Ascending aorta (tissue), 2 donors: ENCODE data around the gene LITAF. TPM values are rescaled to one million over a fixed set of nuclear protein-coding genes. Genes with fewer than 3 reads are reported as not detected.
"Not testable (repeated sequence)": the region's sequence is repeated elsewhere in the genome, so short reads cannot be mapped to it uniquely, and the experiment has no call there.

ENCODE experiments used
- DNase-seq, 2 donors: peaks; one replicate each; pipeline ENCODE4 v3.0.0-alpha.2; 2019; ENCODE audit warnings: low spot score in 2 of 2
- H3K27ac ChIP-seq, 2 donors: fragments of 200-600 bp; sonication (generic); one replicate each; pipeline ENCODE4 v1.5.1; 2016 to 2017; ENCODE audit warnings: mild to moderate bottlenecking in 1 of 2
- H3K27me3 ChIP-seq: fragments of 200-600 bp; sonication (generic); one replicate; pipeline ENCODE4 v1.5.1; 2017
- H3K36me3 ChIP-seq, 2 donors: fragments of 200-600 bp; sonication (generic); one replicate each; pipeline ENCODE4 v1.5.1; 2016
- H3K4me1 ChIP-seq, 2 donors: fragments of 200-600 bp; sonication (generic); one replicate each; pipeline ENCODE4 v1.5.1; 2016 to 2017; ENCODE audit warnings: mild to moderate bottlenecking in 1 of 2
- H3K4me3 ChIP-seq, 2 donors: fragments of 200-600 bp; sonication (generic); one replicate each; pipeline ENCODE4 v1.5.1; 2016 to 2017; ENCODE audit warnings: mild to moderate bottlenecking in 1 of 2
- H3K9me3 ChIP-seq, 2 donors: fragments of 200-600 bp; sonication (generic); one replicate each; pipeline ENCODE4 v1.5.1; 2016
- CTCF ChIP-seq, 3 experiments: fragments of 200-600 bp in 2 of 3; fragments of 450-650 bp in 1 of 3; sonication (generic) in 2 of 3; IDR thresholded peaks; one replicate each; pipeline ENCODE4 v1.5.1; 2016 to 2019; ENCODE audit warnings: antibody characterized with exemption in 3 of 3, mild to moderate bottlenecking in 1 of 3, moderate library complexity in 1 of 3
- intact Hi-C: fragments of 100-400 bp; cut with DNase I; formaldehyde crosslinking; loops from one replicate; pipeline ENCODE4 v1.15.1; 2023
- total RNA-seq: library from RNA; depleted of rRNA; stranded (reverse); fragments of >200 nt; gene quantifications from one replicate; pipeline ENCODE4 v1.1.0, GENCODE V29; 2016

LITAF gene
- total RNA-seq, 1 donor from 2014 or later = 40.7 TPM

- TF ChIP-seq CTCF (IDR thresholded peaks at IDR 0.05) = no peak
- no peak overlapping the region for H3K27ac ChIP-seq
- DNase-seq = no peak
- intact Hi-C loops = no loop called here
- no peaks in the 10 kb centered on the region for H3K9me3 ChIP-seq
- H3K36me3 ChIP-seq = no peaks in the 10 kb centered on the region
- H3K27me3 ChIP-seq = no peaks in the 10 kb centered on the region
- no peak overlapping the region for H3K4me3 ChIP-seq
- peaks cover 0 to 5% of the 10 kb centered on the region in 2 donors for H3K4me1 ChIP-seq
These were observed 79.4 kb downstream of the LITAF start for GRCh38 chr16:11507350-11507749.

GRCh38 chr16:11506741-11507305 lies 79.9 kb downstream of the LITAF start:
- Histone ChIP-seq H3K27me3 (no peaks in the 10 kb centered on the region), H3K9me3 (no peaks in the 10 kb centered on the region), H3K4me3 (no peak overlapping the region), H3K27ac (no peak overlapping the region), H3K4me1 (peaks cover 0 to 5% of the 10 kb centered on the region in 2 donors), H3K36me3 (no peaks in the 10 kb centered on the region)
- no peak for DNase-seq
- intact Hi-C loops = no loop called here
- peak in 1 of 3 experiments; percentile 8 for TF ChIP-seq CTCF (IDR thresholded peaks at IDR 0.05)

DNA sequence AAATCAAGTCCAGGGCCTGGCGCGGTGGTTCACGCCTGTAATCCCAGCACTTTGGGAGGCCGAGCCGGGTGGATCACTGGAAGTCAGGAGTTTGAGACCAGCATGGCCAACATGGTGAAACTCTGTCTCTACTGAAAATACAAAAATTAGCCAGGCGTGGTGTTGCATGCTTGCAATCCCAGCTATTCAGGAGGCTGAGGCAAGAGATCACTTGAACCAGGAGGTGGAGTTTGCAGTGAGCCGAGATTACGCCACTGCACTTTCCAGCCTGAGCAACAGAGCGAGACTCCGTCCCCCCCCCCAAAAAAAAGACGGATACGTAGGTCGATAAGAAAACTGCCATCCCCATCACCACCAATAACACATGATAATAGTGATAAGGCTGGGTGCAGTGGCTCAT lies 82.5 kb downstream of the LITAF start:
- intact Hi-C loops = not testable (repeated sequence)

DNA sequence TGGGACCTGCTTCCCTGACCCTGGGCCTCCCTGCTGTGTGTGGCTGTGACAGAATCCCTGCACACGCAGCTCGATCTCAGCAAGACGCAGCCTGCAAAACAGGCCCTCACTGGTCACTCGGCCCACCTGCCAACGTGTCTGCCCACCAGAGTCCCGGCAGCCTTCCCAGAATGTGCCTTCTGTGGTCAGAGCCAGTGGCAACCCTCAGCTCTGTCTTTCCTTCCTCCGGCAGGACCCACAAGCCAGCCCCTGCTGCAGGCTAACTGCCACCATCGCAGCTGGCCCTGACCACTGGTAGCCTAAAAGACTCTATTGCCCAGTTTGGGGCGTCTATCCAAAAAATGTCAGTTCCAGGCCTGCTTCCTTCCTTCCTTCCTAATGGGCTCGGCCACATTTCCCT lies 83.2 kb downstream of the LITAF start:
- H3K4me1 ChIP-seq = peaks cover 9 to 14% of the 10 kb centered on the region in 2 donors
- no peaks in the 10 kb centered on the region for H3K9me3 ChIP-seq
- no peak overlapping the region for H3K4me3 ChIP-seq
- H3K27me3 ChIP-seq = no peaks in the 10 kb centered on the region
- H3K27ac ChIP-seq = peak overlapping the region in 1 of 2 donors; percentile 46
- H3K36me3 ChIP-seq = no peaks in the 10 kb centered on the region
- intact Hi-C loops = no loop called here
- DNase-seq = no peak
- no peak for TF ChIP-seq CTCF (IDR thresholded peaks at IDR 0.05)

More for the DNA sequence above, 82.5 kb downstream of the LITAF start:
- H3K4me1 ChIP-seq = peaks cover 6 to 10% of the 10 kb centered on the region in 2 donors
- H3K9me3 ChIP-seq, DNase-seq, H3K27me3 ChIP-seq, H3K4me3 ChIP-seq, H3K36me3 ChIP-seq, H3K27ac ChIP-seq: not testable (repeated sequence)

GRCh38 chr16:11502239-11502638 lies 84.5 kb downstream of the LITAF start:
- no peak for TF ChIP-seq CTCF (IDR thresholded peaks at IDR 0.05)
- Histone ChIP-seq H3K4me1 (peaks cover 10 to 16% of the 10 kb centered on the region in 2 donors), H3K27ac (peak overlapping the region in 1 of 2 donors; percentile 87), H3K9me3 (no peaks in the 10 kb centered on the region), H3K27me3 (no peaks in the 10 kb centered on the region), H3K36me3 (no peaks in the 10 kb centered on the region), H3K4me3 (no peak overlapping the region)
- intact Hi-C loops = no loop called here
- no peak for DNase-seq

DNA sequence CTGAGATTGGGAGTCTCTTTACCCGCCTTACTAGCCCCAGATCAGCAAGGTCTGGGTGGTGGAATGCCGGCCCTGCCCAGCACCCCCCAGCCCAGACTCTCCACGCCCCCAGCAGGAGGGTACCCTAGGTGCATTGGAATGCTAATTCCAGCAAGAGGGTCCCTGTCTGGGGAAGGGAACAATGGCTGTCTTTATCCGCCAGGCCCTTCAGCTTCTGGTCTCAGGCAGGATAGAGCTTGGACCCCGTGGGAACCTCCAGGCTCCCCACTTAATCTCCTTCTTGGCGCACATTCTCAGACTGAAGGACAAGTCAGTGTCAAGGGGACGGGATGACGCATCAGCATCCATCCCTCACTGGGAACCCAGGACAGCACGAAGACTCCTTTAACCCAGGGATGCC lies 85.1 kb downstream of the LITAF start:
- no peak for TF ChIP-seq CTCF (IDR thresholded peaks at IDR 0.05)
- peak overlapping the region in 1 of 2 donors; percentile 87 for H3K27ac ChIP-seq
- H3K9me3 ChIP-seq = no peaks in the 10 kb centered on the region
- peaks cover 15 to 21% of the 10 kb centered on the region in 2 donors for H3K4me1 ChIP-seq
- no peaks in the 10 kb centered on the region for H3K36me3 ChIP-seq
- no peaks in the 10 kb centered on the region for H3K27me3 ChIP-seq
- H3K4me3 ChIP-seq = no peak overlapping the region
- DNase-seq = no peak
- intact Hi-C loops = no loop called here
